PC-3 (cell line): ENCODE results near the gene MRPL20.
"Not testable (repeated sequence)": the region's sequence is repeated elsewhere in the genome, so short reads cannot be mapped to it uniquely, and the experiment has no call there.

Experiments
- CTCF ChIP-seq: fragments of 300-600 bp; sonication (generic); conservative IDR thresholded peaks from 2 replicates; pipeline ENCODE4 v1.5.1; 2017; ENCODE audit warnings: antibody characterized with exemption, low read depth, mild to moderate bottlenecking, low read length
- EZH2 ChIP-seq: fragments of 300-600 bp; sonication (generic); IDR thresholded peaks from one replicate; pipeline ENCODE4 v1.6.1; 2017; ENCODE audit warnings: antibody characterized with exemption, mild to moderate bottlenecking, low read length; ENCODE audit not compliant: unreplicated experiment

- not testable (repeated sequence) for TF ChIP-seq CTCF, EZH2
These were observed 49.7 kb upstream of the MRPL20 start for GRCh38 chr1:1456683-1457255.
